ENCODE results near the gene ALDH1A2. TPM values are rescaled to one million over a fixed set of nuclear protein-coding genes. Genes with fewer than 3 reads are reported as not detected.

ALDH1A2 gene
- total RNA-seq, 6 donors from 2014 or later, result 3.6 to 43.3 (median 6.9) TPM

DNA sequence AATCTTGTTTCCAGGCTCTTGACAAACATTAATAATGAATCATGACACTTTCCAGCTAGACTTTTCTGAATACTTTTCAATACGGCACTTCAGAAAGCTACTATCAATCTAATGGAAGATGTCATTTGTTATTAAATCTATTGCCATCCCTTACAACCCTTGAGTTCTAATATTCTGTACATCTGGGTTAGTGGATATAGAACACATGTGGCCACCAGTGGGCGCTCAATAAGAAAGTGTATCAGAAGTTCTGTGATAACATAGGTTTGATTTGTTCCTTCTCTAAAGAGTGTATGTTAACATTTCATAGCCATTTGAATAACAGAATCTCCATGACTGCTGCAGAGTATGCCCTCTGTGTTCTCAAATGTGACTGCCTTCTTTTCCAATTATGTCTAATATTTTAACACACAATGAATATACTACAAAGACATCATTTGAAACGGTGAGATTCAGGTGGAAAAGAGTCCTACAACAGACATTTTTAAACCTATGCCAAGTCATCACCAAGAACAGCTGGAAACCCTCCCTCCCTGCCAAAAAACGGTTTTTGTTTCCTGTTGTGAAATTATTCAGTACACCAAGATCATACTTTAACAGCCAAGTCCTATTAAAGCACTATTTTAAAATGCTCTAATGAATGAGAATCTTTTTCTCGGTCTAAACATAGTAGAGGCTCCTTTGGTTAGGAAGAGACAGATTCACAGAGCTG is 22.2 kb downstream of the ALDH1A2 start:
- DNase-seq, result peak in 1 of 2 donors; percentile 41

DNA sequence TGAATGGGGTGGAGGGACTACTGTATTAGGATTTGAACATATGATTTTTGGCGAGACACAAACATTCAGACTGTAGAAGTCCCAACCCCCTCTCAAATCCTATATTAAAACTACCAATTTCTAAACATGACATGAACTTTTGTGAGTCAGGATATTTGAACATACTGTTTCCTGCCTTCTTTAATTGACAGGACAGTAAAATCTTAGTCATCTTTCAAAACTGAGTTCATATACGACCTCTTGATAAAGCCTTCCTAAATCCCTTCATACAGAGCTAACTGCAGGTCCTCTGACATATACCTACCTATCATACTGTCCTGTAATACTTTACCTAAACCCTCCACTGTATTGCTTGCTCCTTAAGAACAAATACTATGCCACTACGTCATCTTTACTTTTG is 23.5 kb downstream of the ALDH1A2 start:
- Histone ChIP-seq H3K9me3 (no peaks in the 10 kb centered on the region), H3K27me3 (no peaks in the 10 kb centered on the region), H3K36me3 (no peaks in the 10 kb centered on the region), H3K4me3 (no peak overlapping the region), H3K4me1 (peaks cover 0 to 13% (median 5%) of the 10 kb centered on the region in 4 donors), H3K27ac (no peak overlapping the region)
- DNase-seq, result no peak
- ATAC-seq (ENCODE audit: low FRiP score in 2 of 2), result no peak
- 47 to 86% methylated on average over 3 of the region's 3 CpGs for WGBS, 2 donors
- no peak for TF ChIP-seq POLR2AphosphoS5 (IDR thresholded peaks at IDR 0.05)
- TF ChIP-seq POLR2A (IDR thresholded peaks at IDR 0.05), result no peak
- TF ChIP-seq, protein P1, sequence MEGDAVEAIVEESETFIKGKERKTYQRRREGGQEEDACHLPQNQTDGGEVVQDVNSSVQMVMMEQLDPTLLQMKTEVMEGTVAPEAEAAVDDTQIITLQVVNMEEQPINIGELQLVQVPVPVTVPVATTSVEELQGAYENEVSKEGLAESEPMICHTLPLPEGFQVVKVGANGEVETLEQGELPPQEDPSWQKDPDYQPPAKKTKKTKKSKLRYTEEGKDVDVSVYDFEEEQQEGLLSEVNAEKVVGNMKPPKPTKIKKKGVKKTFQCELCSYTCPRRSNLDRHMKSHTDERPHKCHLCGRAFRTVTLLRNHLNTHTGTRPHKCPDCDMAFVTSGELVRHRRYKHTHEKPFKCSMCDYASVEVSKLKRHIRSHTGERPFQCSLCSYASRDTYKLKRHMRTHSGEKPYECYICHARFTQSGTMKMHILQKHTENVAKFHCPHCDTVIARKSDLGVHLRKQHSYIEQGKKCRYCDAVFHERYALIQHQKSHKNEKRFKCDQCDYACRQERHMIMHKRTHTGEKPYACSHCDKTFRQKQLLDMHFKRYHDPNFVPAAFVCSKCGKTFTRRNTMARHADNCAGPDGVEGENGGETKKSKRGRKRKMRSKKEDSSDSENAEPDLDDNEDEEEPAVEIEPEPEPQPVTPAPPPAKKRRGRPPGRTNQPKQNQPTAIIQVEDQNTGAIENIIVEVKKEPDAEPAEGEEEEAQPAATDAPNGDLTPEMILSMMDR (IDR thresholded peaks at IDR 0.05), result no peak
- no peak for TF ChIP-seq EP300 (IDR thresholded peaks at IDR 0.05)

More for the DNA sequence above, 22.2 kb downstream of the ALDH1A2 start:
- WGBS, 2 donors, result 37 to 42% methylated on average over 5 of the region's 5 CpGs
- no peak for ATAC-seq (ENCODE audit: low FRiP score in 2 of 2)
- H3K27ac ChIP-seq, result no peak overlapping the region
- H3K9me3 ChIP-seq, result no peaks in the 10 kb centered on the region
- no peaks in the 10 kb centered on the region for H3K36me3 ChIP-seq
- no peak overlapping the region for H3K4me3 ChIP-seq
- TF ChIP-seq, protein P1 (IDR thresholded peaks at IDR 0.05), result peak; percentile 31 to 53 (median 45)
- TF ChIP-seq EP300 (IDR thresholded peaks at IDR 0.05), result no peak
- peaks cover 0 to 10% (median 3%) of the 10 kb centered on the region in 4 donors for H3K4me1 ChIP-seq
- H3K27me3 ChIP-seq, result no peaks in the 10 kb centered on the region

DNA sequence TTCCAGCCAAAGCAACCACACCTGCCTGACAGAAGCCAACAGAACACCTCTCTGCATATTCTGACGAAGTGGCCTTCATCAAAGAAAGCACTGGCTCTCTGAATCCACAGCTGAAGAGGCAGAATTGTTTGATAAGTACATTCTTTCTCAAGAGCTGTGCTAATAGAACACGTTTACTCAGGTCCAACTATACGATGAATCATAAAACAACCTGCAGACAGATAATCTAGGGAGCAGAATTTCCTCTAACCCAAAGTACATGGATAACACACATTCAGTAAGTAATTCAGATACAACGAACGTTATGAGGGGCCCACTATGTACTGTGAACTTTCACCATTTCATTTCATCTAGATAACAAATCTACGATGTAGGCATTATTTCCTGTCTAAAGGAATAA is 25.4 kb downstream of the ALDH1A2 start:
- Histone ChIP-seq H3K27ac (no peak overlapping the region), H3K36me3 (no peaks in the 10 kb centered on the region), H3K4me3 (no peak overlapping the region), H3K9me3 (no peaks in the 10 kb centered on the region), H3K27me3 (no peaks in the 10 kb centered on the region), H3K4me1 (peaks cover 0 to 13% (median 5%) of the 10 kb centered on the region in 4 donors)
- DNase-seq (no peak), ATAC-seq (ENCODE audit: low FRiP score in 2 of 2) (no peak)
- 54 to 64% methylated on average over 6 of the region's 6 CpGs for WGBS, 2 donors
- no peak for TF ChIP-seq EP300 (IDR thresholded peaks at IDR 0.05)
- TF ChIP-seq, protein P1 (IDR thresholded peaks at IDR 0.05), result no peak
- TF ChIP-seq POLR2A (IDR thresholded peaks at IDR 0.05), result no peak
- TF ChIP-seq POLR2AphosphoS5 (IDR thresholded peaks at IDR 0.05), result no peak

DNA sequence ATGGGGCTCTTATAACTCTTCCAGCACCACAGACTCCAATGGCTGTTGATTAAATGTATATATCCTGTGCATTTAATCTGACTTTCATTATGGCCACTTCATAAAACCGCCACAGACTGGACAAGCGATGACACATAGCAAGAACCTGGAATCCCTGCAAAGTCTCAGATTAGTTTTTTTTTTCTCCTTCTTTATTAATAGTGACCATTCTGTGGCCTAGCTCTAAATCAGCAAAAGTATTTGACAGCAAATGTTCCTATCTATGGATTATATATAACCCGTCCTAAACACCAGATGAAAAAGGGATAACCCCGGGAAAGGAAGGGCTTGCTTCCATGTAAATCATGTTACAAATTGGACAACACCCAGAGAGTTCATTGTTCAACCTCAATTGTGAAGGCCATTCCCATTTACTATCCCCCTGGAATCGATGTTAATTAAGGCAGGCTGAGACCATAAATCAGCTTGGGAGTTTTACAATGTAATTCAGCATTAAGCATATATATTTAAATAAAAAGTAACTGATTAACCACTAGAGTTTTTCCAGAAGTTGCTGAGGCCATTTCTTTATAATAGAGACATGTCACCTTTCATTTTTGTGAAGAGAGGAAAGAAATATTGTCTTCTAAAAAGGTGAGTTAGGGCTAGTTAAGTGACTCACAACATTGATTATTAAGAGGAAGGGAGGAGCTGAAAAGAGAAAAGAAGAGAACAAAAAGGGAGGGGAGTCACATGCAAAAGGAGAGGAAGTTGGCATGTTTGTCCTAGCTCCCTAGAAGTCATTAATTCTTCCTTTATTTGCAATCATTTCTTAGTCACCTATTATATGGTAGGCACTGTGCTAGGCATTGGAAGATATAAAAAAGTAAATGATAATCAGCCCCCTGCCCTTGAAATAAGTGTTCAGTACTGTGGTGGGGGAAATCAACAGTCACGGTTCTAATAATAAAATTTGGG is 26.2 kb downstream of the ALDH1A2 start:
- H3K4me1 ChIP-seq, result peaks cover 0 to 13% (median 5%) of the 10 kb centered on the region in 4 donors
- TF ChIP-seq EP300 (IDR thresholded peaks at IDR 0.05) (no peak), POLR2A (IDR thresholded peaks at IDR 0.05) (no peak), POLR2AphosphoS5 (IDR thresholded peaks at IDR 0.05) (no peak)
- TF ChIP-seq, protein P1 (IDR thresholded peaks at IDR 0.05), result no peak
- no peak for DNase-seq
- no peak overlapping the region for H3K4me3 ChIP-seq
- 72% methylated on average over 6 of the region's 6 CpGs for WGBS, 2 donors
- no peaks in the 10 kb centered on the region for H3K9me3 ChIP-seq
- no peak overlapping the region for H3K27ac ChIP-seq
- ATAC-seq (ENCODE audit: low FRiP score in 2 of 2), result no peak
- no peaks in the 10 kb centered on the region for H3K36me3 ChIP-seq
- no peaks in the 10 kb centered on the region for H3K27me3 ChIP-seq
